HG02938 (cell line): ENCODE data around the gene AKAP13.
A peak's percentile ranks its signal among the peaks of the same experiment; 100 is the strongest.
"Not testable (repeated sequence)": the region's sequence is repeated elsewhere in the genome, so short reads cannot be mapped to it uniquely, and the experiment has no call there.

ENCODE experiments used
- ATAC-seq: cut with Tn5 transposase; IDR thresholded peaks from one replicate; pipeline ENCODE4 v1.9.1; 2021; ENCODE audit warnings: mild to moderate bottlenecking, moderate library complexity; ENCODE audit not compliant: unreplicated experiment

AKAP13 gene

DNA sequence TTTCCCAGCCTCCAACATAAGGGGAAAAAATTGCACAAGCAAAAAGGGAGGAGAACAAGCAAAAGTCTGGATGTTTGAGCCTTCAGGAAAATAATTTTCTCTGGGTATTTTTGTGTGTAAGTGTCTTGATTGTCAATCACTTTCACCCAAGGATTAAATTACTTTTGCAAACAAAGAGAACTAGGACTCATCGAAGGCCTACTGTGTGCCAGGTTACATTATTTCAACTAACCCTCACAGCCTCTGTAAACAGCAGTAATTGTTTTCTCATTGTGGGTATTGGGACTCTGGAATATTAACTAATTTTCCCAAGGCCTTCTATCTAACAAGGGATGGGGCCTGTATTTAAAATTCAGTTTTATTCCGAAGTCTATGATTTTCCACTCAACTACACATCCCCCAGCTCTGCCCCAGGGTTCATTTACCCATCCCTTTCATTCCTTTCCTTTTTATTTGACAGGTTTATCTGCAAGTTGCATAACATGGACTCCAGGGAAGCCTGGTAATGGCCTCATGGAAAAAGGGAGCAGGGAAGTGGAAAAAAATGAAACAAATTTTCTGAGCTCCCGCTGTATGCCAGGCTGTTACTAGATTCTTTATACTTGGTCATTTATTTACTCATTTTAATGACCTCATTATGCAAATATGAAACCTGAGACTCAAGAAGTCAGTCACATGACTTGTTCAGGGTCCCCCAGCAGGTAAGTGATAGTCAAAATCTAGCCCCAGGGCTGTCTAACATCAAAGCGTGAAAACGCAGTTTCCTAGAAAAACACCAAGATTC lies 32.9 kb upstream of the AKAP13 start:
- not testable (repeated sequence) for ATAC-seq

DNA sequence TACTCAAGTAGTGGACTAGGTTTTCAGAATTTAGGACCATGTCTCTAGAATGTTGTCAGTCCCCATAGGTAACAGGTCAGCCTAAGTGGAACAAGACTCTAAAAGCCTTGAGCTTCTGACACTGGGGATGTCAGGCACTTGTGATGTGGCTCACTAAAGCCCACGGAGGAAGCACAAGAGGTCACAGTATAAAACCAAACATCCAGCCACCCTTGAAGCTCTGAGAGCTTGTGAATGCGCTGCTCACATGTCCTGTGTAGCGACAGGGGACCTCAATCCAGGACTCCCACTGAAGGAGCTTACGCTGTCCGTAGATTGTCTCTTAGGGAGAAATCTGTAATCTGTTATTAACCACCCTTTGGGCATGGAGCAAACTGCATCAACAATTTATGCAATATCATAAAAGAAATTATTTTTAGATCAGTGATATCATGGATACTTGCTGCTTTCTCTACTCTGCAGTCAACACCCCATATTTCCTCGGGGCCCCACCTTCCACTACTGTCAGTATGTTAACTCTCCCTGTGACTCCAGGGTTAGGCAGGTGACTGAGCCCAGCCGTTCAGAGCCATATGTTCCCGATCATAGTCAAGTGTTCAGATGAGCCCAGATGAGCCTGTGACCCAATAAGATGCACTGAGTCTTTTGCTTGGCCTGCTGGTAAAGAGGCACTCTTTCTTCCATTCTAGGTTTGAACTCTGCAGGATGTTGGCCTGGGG lies 32.2 kb upstream of the AKAP13 start:
- not testable (repeated sequence) for ATAC-seq

DNA sequence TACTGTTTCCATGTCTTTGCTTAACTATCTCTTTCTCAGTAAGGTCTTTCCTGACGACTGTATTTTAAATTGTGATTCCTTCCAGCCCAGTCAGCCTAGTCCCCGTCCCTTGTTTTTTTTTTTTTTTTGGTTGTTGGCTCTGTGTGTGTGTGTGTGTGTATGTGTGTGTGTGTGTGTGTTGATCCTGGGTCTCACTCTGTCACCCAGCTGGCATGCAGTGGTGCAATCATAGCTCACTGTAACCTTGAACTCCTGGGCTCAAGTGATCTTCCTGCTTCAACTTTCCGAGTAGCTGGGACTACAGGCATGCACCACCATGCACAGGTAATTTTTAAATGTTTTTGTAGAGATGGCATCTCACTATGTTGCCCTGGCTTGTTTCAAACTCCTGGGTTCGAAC lies 31.3 kb upstream of the AKAP13 start:
- ATAC-seq: not testable (repeated sequence)

GRCh38 chr15:85350395-85350794 lies 30.0 kb upstream of the AKAP13 start:
- ATAC-seq: no peak

GRCh38 chr15:85351501-85351900 lies 28.9 kb upstream of the AKAP13 start:
- not testable (repeated sequence) for ATAC-seq

DNA sequence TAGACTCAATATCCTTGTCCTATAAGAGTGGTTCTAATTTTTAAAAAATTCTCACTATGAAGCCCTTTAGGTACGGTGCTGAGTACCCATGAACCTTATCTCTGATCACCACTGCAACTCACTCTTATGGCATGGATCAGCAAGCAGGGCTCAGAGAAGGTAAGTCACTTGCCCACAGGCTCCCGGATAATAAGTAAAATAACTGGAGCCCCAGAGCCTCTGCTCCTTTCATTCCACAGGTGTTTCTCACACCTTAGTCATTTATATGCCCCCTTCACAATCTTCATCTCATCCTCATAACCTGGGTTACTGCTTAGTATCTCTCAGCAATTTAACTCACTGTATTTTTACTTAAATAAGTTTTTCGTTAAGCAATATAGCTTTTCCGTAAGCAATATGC lies 28.4 kb upstream of the AKAP13 start:
- ATAC-seq: no peak

- ATAC-seq: no peak
These were observed 26.9 kb upstream of the AKAP13 start for GRCh38 chr15:85353516-85353915.

DNA sequence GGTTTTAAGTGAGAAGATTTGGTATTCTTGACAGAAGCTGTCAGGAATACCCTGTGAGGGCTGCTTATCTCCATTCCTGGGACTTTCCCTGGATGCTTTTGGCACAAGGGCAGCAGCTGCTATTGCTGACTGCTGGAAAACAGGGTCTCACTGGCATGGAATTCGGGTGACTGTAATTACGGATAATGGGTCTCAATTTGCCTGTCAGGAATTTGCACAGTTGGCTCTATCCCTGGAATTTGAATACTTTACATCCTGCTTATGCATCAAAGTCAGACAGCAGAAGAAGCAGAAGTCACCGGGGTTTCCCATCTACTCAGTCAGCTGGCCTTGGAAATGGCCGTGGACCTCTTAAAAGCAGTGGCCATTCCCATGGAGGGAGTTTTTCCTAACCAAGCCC lies 25.9 kb upstream of the AKAP13 start:
- no peak for ATAC-seq

DNA sequence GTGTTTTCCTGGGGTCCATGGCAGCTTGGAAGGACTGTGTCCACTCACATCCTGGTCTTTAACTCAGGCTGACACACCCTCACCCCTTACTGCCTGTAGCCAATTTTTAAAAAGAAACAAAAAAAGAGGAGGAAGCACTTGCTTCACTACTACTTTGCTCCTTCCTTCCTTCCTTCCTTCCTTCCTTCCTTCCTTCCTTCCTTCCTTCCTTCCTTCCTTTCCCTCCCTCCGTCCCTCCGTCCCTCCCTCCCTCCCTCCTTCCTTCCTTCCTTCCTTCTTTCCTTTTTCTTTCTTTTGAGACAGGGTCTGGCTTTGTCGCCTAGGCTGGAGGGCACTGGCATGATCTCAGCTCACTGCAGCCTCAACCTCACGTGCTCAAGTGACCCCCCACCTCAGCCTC lies 25.5 kb upstream of the AKAP13 start:
- no peak for ATAC-seq

GRCh38 chr15:85356276-85356675 lies 24.1 kb upstream of the AKAP13 start:
- no peak for ATAC-seq

- peak; percentile 76 for ATAC-seq
These were observed 19.1 kb upstream of the AKAP13 start for GRCh38 chr15:85361323-85361722.

- no peak for ATAC-seq
These were observed 17.8 kb upstream of the AKAP13 start for GRCh38 chr15:85362436-85363081.

DNA sequence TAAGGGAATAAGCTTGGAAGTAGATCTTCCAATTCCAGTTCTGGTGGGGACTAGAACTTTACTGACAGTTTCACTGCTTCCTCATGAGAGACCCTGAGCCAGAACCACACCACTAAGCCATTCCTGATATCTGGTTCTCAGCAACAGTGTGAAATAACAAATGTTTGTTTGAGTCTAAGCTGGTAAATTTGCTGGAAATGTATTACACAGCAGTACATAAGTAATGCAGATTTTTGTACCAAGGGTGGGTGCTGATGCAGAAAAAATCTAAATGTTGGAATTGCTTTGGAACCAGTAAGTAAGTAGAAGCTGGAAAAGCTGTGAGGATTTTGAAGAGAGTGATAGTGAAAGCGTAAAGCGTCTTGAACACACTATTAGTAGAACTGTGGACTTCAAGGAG lies 14.4 kb upstream of the AKAP13 start:
- ATAC-seq: no peak

GRCh38 chr15:85367741-85368140 lies 12.7 kb upstream of the AKAP13 start:
- ATAC-seq: no peak

DNA sequence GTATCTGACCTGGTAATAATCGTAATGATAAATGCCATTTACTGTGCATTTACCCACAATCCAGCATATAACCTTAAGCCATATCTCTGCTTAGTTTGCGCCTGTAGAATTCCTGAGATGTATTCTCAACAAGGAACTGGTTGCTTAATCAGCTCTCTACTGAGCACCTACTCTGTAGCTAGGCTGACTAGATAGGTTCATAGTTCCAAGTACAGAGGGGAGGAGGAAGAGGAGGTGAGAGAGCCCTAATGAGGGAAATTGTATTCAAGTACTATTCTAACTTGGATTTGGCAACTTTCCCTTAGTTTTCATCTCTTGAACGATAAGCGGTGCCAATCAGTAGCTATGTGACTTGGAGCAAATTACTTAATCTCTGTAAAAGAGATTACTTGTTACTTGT lies 5.6 kb upstream of the AKAP13 start:
- no peak for ATAC-seq

DNA sequence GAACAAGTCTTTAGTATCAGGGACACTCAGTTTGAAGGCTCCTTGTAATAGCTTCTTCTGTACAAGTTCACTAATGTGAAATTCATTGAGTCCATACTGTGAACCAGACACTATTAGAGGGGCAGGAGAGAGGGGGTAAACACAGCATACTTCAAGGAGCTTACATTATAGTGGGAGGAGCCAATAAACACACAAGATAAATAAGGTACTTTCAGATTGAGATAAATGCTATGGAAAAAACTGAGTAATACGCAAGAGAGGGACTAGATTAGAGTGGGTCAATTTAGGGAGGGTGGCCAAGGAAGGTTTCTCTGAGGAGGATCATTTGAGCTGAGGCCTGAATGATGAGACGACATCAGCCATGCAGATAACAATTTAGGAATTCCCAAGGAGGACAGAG lies 3.1 kb upstream of the AKAP13 start:
- ATAC-seq: no peak

- ATAC-seq: no peak
These were observed 2.4 kb upstream of the AKAP13 start for GRCh38 chr15:85377986-85378385.

DNA sequence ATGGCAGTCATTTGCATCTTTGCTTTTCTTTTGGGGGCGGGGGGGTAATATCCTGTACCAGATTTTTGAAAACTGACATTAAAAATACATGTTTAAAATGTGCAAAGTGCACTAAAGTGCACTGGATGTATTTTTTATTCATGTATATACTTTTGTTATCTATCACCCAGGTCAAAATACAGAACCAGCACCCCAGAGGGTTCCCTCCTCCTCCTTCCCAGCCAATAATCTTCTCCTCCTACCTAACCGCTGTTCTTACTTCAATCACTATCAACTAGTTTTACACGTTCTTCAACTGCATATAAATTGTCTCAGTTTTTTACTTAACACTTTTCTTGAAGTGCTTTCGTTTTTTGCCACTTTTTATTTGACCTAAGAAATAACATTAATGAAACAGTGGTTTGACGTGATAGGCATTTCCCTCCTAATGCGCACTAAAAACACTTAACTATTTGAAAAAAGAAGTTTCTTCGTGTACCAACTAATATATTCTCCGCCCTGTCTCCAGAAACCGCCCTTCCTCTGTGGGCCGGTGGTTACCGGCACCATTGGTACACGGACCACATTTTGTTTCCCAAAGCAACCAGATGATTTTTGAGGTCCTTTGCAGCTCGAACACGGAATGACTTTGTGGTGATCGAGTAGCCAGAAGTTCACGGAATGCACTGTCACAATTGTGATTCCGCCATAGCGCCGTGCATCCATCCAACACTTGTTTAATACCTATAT lies 836 bp upstream of the AKAP13 start:
- ATAC-seq: no peak

DNA sequence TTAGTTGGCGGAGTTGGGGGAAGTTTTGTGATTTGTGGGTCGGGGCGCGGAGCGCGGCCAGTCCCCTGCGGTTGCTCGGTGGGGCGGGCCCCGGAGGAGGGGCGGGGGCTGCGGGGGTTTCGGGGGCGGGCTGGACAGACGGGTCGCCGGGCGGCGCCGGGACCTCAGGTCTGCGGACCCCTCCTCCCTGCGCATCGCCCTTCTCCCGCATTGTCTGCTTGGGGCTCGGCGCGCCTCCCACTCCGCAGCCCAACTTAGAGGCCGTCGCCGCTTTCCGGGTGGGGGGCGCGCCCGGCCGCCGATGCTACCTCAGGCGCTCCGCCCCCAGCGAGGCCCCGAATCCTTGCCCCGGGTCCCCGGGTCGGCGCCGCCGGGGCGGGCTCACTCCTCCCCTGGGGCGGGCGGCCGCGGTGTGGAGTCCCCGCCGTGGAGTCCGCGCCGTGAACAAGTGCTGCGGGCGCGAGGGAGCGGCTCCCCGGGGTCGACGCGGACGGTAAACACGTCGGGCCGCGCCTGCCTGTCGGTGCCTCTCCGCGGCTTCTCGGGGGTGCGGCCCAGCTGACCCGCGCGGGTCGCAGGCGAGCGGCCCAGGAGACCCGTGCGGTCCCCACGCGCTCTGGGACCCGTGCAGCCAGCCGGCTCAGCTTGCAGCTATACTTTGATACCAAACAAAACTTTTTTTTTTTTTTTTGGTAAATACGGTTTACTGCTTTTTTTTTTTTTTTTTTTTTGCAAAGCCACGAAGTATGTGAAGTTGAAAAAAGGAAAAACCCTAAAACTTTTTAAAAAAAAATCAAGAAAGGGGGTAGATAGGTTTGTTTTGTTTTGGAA lies 624 bp downstream of the AKAP13 start:
- peak; percentile 20 for ATAC-seq
